ENCODE measurements around the gene PRDM10.

The PRDM10 gene

DNA sequence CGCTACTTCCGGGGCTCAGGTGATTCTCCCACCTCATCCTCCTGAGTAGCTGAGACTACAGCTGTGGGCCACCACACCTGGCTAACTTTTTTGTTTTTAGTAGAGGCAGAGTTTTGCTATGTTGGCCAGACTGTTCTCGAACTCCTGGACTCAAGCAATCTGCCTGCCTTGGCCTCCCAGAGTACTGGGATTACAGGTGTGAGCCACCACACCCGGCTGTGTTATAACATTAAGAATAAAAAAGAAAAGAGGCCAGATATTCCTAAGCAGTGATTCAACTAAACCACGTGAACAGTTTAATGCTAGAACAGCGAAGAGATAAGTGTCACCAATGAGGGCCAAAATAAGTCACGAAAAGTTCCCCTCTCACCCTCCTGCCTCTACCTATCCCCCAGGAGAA lies 3.7 kb downstream of the PRDM10 start:
- no peak for TF ChIP-seq MYC (IDR thresholded peaks at IDR 0.05; ENCODE audit: low read depth, low read length)
- no peak for TF ChIP-seq POLR2A (IDR thresholded peaks at IDR 0.05; ENCODE audit: extremely low read depth, insufficient read length)
- TF ChIP-seq MAX (IDR thresholded peaks at IDR 0.05; ENCODE audit: low read depth, low read length) = no peak
- TF ChIP-seq, protein P1, sequence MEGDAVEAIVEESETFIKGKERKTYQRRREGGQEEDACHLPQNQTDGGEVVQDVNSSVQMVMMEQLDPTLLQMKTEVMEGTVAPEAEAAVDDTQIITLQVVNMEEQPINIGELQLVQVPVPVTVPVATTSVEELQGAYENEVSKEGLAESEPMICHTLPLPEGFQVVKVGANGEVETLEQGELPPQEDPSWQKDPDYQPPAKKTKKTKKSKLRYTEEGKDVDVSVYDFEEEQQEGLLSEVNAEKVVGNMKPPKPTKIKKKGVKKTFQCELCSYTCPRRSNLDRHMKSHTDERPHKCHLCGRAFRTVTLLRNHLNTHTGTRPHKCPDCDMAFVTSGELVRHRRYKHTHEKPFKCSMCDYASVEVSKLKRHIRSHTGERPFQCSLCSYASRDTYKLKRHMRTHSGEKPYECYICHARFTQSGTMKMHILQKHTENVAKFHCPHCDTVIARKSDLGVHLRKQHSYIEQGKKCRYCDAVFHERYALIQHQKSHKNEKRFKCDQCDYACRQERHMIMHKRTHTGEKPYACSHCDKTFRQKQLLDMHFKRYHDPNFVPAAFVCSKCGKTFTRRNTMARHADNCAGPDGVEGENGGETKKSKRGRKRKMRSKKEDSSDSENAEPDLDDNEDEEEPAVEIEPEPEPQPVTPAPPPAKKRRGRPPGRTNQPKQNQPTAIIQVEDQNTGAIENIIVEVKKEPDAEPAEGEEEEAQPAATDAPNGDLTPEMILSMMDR (IDR thresholded peaks at IDR 0.05; ENCODE audit: low read depth, low read length) = no peak
- H3K4me3 ChIP-seq (ENCODE audit: low read depth, low read length) = no peak overlapping the region
- DNase-seq (ENCODE audit: low read depth) = no peak

DNA sequence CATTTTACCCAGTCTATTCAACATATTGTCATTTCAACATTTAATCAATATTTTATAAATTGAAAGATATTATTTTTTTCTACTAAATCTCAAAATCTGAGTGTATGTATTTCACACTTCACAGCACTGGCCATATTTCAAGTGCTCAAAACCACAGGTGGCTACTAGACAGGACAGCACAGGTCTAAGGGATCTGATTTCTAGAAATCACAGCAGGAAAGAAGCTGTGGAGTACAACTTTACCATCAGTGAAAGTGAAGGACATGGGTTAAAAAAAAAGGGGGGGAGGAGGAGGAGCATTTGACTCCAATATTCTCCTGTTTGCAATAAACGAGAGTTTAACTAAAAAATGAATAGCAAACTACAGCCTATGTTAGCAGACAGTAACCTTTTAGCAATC lies 4.5 kb downstream of the PRDM10 start:
- DNase-seq (ENCODE audit: low read depth) = no peak
- no peak overlapping the region for H3K4me3 ChIP-seq (ENCODE audit: low read depth, low read length)
- TF ChIP-seq MYC (IDR thresholded peaks at IDR 0.05; ENCODE audit: low read depth, low read length) = no peak
- TF ChIP-seq MAX (IDR thresholded peaks at IDR 0.05; ENCODE audit: low read depth, low read length) = no peak
- TF ChIP-seq POLR2A (IDR thresholded peaks at IDR 0.05; ENCODE audit: extremely low read depth, insufficient read length) = no peak
- TF ChIP-seq, protein P1 (IDR thresholded peaks at IDR 0.05; ENCODE audit: low read depth, low read length) = no peak

GRCh38 chr11:129997513-129997912 lies 5.1 kb downstream of the PRDM10 start:
- H3K4me3 ChIP-seq (ENCODE audit: low read depth, low read length) = no peak overlapping the region
- TF ChIP-seq POLR2A (IDR thresholded peaks at IDR 0.05; ENCODE audit: extremely low read depth, insufficient read length) (no peak), MYC (IDR thresholded peaks at IDR 0.05; ENCODE audit: low read depth, low read length) (no peak), MAX (IDR thresholded peaks at IDR 0.05; ENCODE audit: low read depth, low read length) (no peak)
- TF ChIP-seq, protein P1 (IDR thresholded peaks at IDR 0.05; ENCODE audit: low read depth, low read length) = no peak
- no peak for DNase-seq (ENCODE audit: low read depth)

DNA sequence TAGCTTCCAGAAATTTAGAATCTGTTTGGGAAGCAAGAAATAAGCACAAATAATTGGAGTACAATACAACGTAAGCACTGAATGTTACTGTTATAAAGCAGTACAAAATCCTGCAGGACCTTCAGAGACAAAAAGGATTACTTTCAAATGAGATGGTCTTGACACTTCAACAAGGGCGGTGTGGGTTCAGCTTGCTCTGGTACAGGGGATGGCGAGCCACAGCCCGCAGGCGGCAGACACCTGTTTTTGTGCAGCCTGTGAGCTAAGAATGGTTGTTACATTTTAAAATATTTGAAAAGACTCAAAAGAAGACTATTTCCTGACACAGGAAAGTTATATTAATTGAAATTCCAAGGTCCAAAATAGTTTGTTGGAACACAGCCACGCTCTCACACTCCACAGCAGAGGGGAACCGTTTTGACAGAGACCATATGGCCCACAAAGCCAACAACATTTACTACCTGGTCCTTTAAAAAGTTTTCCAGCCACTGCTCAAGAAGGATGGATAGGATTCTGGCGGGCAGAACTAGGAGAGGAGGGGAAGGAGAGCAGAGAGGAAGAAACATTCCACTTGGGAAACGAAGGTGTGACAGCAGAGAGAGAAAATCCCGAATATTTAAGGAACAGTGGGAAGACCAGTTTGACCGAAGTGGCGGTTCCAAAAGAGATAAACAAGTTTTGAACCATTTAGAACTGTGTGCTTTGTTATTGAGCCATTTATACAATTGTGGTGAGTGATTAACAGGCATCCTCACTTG lies 6.3 kb downstream of the PRDM10 start:
- DNase-seq (ENCODE audit: low read depth) = no peak
- no peak overlapping the region for H3K4me3 ChIP-seq (ENCODE audit: low read depth, low read length)
- TF ChIP-seq MAX (IDR thresholded peaks at IDR 0.05; ENCODE audit: low read depth, low read length) = no peak
- TF ChIP-seq POLR2A (IDR thresholded peaks at IDR 0.05; ENCODE audit: extremely low read depth, insufficient read length) = no peak
- TF ChIP-seq, protein P1 (IDR thresholded peaks at IDR 0.05; ENCODE audit: low read depth, low read length) = no peak
- no peak for TF ChIP-seq MYC (IDR thresholded peaks at IDR 0.05; ENCODE audit: low read depth, low read length)

- TF ChIP-seq POLR2A (IDR thresholded peaks at IDR 0.05; ENCODE audit: extremely low read depth, insufficient read length) (no peak), MAX (IDR thresholded peaks at IDR 0.05; ENCODE audit: low read depth, low read length) (no peak), MYC (IDR thresholded peaks at IDR 0.05; ENCODE audit: low read depth, low read length) (no peak)
- TF ChIP-seq, protein P1 (IDR thresholded peaks at IDR 0.05; ENCODE audit: low read depth, low read length) = no peak
- H3K4me3 ChIP-seq (ENCODE audit: low read depth, low read length) = no peak overlapping the region
- DNase-seq (ENCODE audit: low read depth) = no peak
Observed at GRCh38 chr11:129995163-129995562, 7.5 kb downstream of the PRDM10 start.

Measured in NB4 (cell line).